Measurements from ENCODE around the gene RBMY1B.
"Not testable (repeated sequence)": the region's sequence is repeated elsewhere in the genome, so short reads cannot be mapped to it uniquely, and the experiment has no call there.

Gene RBMY1B
- long read RNA-seq = 0 reads

DNA sequence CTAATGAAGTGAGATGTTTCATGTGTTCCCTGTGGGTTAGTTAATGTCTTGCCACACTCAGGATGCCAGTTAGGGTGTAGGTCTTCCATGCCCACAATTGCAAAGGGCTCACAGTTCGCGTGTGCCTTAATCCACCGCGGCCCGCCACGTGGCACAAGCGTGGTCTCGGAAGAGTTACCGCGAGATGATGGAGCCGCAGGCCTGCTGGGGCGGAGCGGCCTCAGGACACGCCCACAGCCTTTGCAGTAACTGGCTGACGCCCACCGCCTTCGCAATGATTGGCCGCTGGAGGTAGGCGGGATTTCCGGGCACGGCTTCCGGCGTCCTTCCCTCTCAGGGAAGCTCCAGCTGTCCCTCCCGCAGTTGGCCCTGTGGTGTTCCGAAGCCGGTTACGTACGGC, at the start of gene RBMY1B:
RBMY1B (plus strand) TSS at position 301 of the 400 bp plus-strand sequence. CDS start 2,013 bp downstream, outside the sequence.
- not testable (repeated sequence) for H3K4me3 ChIP-seq (replicated peaks; ENCODE audit: insufficient read depth, low read length); H3K27ac ChIP-seq (replicated peaks); DNase-seq (ENCODE audit: low read depth in 1 of 2, low spot score in 1 of 2); H3K27me3 ChIP-seq (ENCODE audit: insufficient read depth, poor library complexity, severe bottlenecking)

DNA sequence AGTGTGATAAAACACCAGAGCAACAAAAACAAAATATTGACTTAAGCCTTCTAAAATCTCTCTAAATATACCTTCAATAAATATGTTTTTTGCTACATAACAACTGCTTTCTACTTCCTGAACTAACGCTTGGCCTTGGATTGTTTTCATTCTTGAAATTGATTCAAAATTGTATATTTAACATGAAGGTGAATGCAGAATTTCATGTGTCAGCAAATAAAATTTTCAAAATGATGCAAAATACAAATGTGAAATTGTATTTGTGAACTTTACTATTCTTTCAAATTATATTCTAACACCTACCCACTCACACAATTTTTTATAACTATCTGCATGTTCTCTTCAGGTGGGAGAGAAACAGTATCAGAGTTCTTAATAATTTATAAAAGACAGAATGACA, 48.2 kb upstream of the RBMY1B start:
- not testable (repeated sequence) for H3K4me3 ChIP-seq (replicated peaks; ENCODE audit: insufficient read depth, low read length); DNase-seq (ENCODE audit: low read depth in 1 of 2, low spot score in 1 of 2); H3K27me3 ChIP-seq (ENCODE audit: insufficient read depth, poor library complexity, severe bottlenecking); H3K27ac ChIP-seq (replicated peaks)

DNA sequence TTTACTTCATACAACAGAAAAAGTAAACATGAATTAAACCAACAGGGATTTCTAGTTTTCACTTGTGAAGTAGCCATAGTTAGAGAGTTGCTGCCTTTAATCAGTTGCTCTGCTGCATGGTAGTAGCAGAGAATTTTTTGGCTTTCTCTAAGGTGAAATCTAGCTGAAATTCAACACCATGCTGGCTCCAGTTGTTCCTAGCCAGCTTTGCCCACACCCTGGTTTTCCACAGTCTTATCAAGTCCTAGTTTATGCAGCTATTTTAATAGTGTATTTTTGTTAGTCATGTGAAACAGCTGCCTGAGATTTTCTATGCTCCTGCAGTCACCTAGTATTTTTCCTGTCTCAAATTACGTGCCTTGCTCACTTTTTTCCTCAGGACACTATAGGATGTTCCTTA, 28.2 kb upstream of the RBMY1B start:
- Histone ChIP-seq H3K27me3 (ENCODE audit: insufficient read depth, poor library complexity, severe bottlenecking) (no peaks in the 10 kb centered on the region), H3K27ac (replicated peaks) (no peak overlapping the region), H3K4me3 (replicated peaks; ENCODE audit: insufficient read depth, low read length) (no peak overlapping the region)
- TF ChIP-seq POLR2AphosphoS5 (IDR thresholded peaks at IDR 0.05; ENCODE audit: low read depth) (no peak), GABPA (IDR thresholded peaks at IDR 0.05; ENCODE audit: low read depth) (no peak), SPI1 (IDR thresholded peaks at IDR 0.05; ENCODE audit: borderline replicate concordance, low read depth) (no peak)
- TF ChIP-seq, protein P1, sequence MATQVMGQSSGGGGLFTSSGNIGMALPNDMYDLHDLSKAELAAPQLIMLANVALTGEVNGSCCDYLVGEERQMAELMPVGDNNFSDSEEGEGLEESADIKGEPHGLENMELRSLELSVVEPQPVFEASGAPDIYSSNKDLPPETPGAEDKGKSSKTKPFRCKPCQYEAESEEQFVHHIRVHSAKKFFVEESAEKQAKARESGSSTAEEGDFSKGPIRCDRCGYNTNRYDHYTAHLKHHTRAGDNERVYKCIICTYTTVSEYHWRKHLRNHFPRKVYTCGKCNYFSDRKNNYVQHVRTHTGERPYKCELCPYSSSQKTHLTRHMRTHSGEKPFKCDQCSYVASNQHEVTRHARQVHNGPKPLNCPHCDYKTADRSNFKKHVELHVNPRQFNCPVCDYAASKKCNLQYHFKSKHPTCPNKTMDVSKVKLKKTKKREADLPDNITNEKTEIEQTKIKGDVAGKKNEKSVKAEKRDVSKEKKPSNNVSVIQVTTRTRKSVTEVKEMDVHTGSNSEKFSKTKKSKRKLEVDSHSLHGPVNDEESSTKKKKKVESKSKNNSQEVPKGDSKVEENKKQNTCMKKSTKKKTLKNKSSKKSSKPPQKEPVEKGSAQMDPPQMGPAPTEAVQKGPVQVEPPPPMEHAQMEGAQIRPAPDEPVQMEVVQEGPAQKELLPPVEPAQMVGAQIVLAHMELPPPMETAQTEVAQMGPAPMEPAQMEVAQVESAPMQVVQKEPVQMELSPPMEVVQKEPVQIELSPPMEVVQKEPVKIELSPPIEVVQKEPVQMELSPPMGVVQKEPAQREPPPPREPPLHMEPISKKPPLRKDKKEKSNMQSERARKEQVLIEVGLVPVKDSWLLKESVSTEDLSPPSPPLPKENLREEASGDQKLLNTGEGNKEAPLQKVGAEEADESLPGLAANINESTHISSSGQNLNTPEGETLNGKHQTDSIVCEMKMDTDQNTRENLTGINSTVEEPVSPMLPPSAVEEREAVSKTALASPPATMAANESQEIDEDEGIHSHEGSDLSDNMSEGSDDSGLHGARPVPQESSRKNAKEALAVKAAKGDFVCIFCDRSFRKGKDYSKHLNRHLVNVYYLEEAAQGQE (IDR thresholded peaks at IDR 0.05; ENCODE audit: insufficient replicate concordance, low read depth) = no peak
- TF ChIP-seq, protein P2, sequence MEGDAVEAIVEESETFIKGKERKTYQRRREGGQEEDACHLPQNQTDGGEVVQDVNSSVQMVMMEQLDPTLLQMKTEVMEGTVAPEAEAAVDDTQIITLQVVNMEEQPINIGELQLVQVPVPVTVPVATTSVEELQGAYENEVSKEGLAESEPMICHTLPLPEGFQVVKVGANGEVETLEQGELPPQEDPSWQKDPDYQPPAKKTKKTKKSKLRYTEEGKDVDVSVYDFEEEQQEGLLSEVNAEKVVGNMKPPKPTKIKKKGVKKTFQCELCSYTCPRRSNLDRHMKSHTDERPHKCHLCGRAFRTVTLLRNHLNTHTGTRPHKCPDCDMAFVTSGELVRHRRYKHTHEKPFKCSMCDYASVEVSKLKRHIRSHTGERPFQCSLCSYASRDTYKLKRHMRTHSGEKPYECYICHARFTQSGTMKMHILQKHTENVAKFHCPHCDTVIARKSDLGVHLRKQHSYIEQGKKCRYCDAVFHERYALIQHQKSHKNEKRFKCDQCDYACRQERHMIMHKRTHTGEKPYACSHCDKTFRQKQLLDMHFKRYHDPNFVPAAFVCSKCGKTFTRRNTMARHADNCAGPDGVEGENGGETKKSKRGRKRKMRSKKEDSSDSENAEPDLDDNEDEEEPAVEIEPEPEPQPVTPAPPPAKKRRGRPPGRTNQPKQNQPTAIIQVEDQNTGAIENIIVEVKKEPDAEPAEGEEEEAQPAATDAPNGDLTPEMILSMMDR (IDR thresholded peaks at IDR 0.05; ENCODE audit: insufficient read depth, low read length) = no peak
- DNase-seq (ENCODE audit: low read depth in 1 of 2, low spot score in 1 of 2) = no peak

DNA sequence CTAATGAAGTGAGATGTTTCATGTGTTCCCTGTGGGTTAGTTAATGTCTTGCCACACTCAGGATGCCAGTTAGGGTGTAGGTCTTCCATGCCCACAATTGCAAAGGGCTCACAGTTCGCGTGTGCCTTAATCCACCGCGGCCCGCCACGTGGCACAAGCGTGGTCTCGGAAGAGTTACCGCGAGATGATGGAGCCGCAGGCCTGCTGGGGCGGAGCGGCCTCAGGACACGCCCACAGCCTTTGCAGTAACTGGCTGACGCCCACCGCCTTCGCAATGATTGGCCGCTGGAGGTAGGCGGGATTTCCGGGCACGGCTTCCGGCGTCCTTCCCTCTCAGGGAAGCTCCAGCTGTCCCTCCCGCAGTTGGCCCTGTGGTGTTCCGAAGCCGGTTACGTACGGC, 23.4 kb downstream of the RBMY1B start, which contains the start of gene RBMY1A1:
RBMY1A1 (plus strand) TSS at position 301 of the 400 bp plus-strand sequence. CDS start 2,013 bp downstream, outside the sequence.
- not testable (repeated sequence) for H3K4me3 ChIP-seq (replicated peaks; ENCODE audit: insufficient read depth, low read length); H3K27ac ChIP-seq (replicated peaks); DNase-seq (ENCODE audit: low read depth in 1 of 2, low spot score in 1 of 2); H3K27me3 ChIP-seq (ENCODE audit: insufficient read depth, poor library complexity, severe bottlenecking)

DNA sequence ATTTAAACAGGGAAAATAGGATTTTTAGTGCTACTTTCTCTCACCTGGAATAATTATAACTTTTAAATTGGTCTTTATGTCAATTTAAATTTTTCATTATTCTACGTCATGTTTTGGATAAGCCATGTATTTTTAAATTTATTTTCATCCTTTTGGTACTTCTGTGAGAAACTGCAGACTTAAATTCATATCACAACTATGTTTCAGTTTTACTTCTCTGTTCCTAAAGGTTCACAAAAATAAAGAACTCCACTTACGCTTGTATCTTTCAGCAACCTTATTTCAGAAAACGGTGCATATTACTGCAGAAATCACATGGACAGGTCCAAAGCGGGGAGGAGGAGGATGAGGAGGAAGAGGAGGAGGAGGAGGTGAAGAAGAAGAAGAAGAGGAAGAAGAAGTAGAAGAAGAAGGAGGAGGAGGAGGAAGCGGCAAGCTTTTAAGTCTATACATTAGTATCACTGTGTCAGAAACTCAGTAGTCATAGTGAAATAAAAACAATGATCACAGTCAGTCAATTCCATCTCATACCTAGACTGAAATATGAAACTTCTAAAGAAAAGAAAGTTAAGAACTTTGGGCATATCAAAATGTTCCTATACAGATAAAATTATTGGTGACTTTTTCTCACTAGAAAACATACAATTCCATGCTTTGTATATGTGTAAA, 48.3 kb downstream of the RBMY1B start:
- not testable (repeated sequence) for H3K4me3 ChIP-seq (replicated peaks; ENCODE audit: insufficient read depth, low read length); H3K27me3 ChIP-seq (ENCODE audit: insufficient read depth, poor library complexity, severe bottlenecking); DNase-seq (ENCODE audit: low read depth in 1 of 2, low spot score in 1 of 2); H3K27ac ChIP-seq (replicated peaks)
